Activated effector memory CD4-positive, alpha-beta T cell treated with anti-CD3 and anti-CD28 coated beads, Interleukin-2, amount 50 U/mL, for 16 hours (primary cell): Measurements from ENCODE around the gene PITPNC1.
"Not testable (repeated sequence)": the region's sequence is repeated elsewhere in the genome, so short reads cannot be mapped to it uniquely, and the experiment has no call there.

Source experiments
- DNase-seq: peaks from one replicate; pipeline ENCODE4 v3.0.0-alpha.2; 2020

PITPNC1 gene

GRCh38 chr17:67594115-67594880 lies 217.2 kb downstream of the PITPNC1 start:
- DNase-seq = no peak

- no peak for DNase-seq
These were observed 223.3 kb downstream of the PITPNC1 start for GRCh38 chr17:67600408-67600807.

GRCh38 chr17:67601897-67602296 lies 224.8 kb downstream of the PITPNC1 start:
- no peak for DNase-seq

- DNase-seq = no peak
These were observed 225.4 kb downstream of the PITPNC1 start for GRCh38 chr17:67602444-67602843.

GRCh38 chr17:67602974-67603373 lies 225.9 kb downstream of the PITPNC1 start:
- peak; percentile 71 for DNase-seq

- no peak for DNase-seq
These were observed 228.3 kb downstream of the PITPNC1 start for GRCh38 chr17:67605256-67605912.

- no peak for DNase-seq
These were observed 229.4 kb downstream of the PITPNC1 start for GRCh38 chr17:67606471-67606870.

GRCh38 chr17:67606896-67607604 lies 230.0 kb downstream of the PITPNC1 start:
- DNase-seq = no peak

GRCh38 chr17:67610061-67610460 lies 233.0 kb downstream of the PITPNC1 start:
- DNase-seq = no peak

GRCh38 chr17:67613961-67614360 lies 236.9 kb downstream of the PITPNC1 start:
- DNase-seq = no peak

GRCh38 chr17:67615011-67615561 lies 238.0 kb downstream of the PITPNC1 start:
- no peak for DNase-seq

- no peak for DNase-seq
These were observed 238.7 kb downstream of the PITPNC1 start for GRCh38 chr17:67615736-67616135.

GRCh38 chr17:67617304-67617899 lies 240.3 kb downstream of the PITPNC1 start:
- DNase-seq = no peak

GRCh38 chr17:67619555-67619954 lies 242.5 kb downstream of the PITPNC1 start:
- DNase-seq = no peak

GRCh38 chr17:67620088-67620487 lies 243.0 kb downstream of the PITPNC1 start:
- DNase-seq = no peak

GRCh38 chr17:67620636-67621035 lies 243.6 kb downstream of the PITPNC1 start:
- DNase-seq = no peak

- no peak for DNase-seq
These were observed 246.7 kb downstream of the PITPNC1 start for GRCh38 chr17:67623767-67624166.

- DNase-seq = no peak
These were observed 248.0 kb downstream of the PITPNC1 start for GRCh38 chr17:67624886-67625656.

- DNase-seq = no peak
These were observed 248.9 kb downstream of the PITPNC1 start for GRCh38 chr17:67625971-67626370.

GRCh38 chr17:67628580-67629013 lies 251.5 kb downstream of the PITPNC1 start:
- no peak for DNase-seq

- no peak for DNase-seq
These were observed 252.9 kb downstream of the PITPNC1 start for GRCh38 chr17:67629971-67630320.

GRCh38 chr17:67630836-67631235 lies 253.8 kb downstream of the PITPNC1 start:
- not testable (repeated sequence) for DNase-seq
